H9 (cell line): ENCODE results near the gene ZBTB38. TPM values are rescaled to one million over a fixed set of nuclear protein-coding genes. Genes with fewer than 3 reads are reported as not detected.

Experiments
- DNase-seq: peaks from one replicate; pipeline ENCODE4 v3.0.0-alpha.2; 2017
- H2AFZ ChIP-seq: one replicate; pipeline ENCODE4 v1.6.1; 2013; ENCODE audit warnings: mild to moderate bottlenecking, low read length, control low read depth, moderate library complexity
- H2AK5ac ChIP-seq: 2 replicates; pipeline ENCODE4 v1.6.1; 2013; ENCODE audit warnings: low read length, control low read depth, mixed read lengths; ENCODE audit not compliant: insufficient read length
- H2BK120ac ChIP-seq: one replicate; pipeline ENCODE4 v1.6.1; 2013; ENCODE audit warnings: low read depth, mild to moderate bottlenecking, low read length, control low read depth, inconsistent platforms; ENCODE audit not compliant: poor library complexity, severe bottlenecking
- H2BK12ac ChIP-seq: 2 replicates; pipeline ENCODE4 v1.6.1; 2013; ENCODE audit warnings: low read length, control low read depth, mixed read lengths, low read depth; ENCODE audit not compliant: insufficient read length
- H2BK15ac ChIP-seq: 2 replicates; pipeline ENCODE4 v1.6.1; 2013; ENCODE audit warnings: low read depth, low read length, control low read depth
- H2BK20ac ChIP-seq: one replicate; pipeline ENCODE4 v1.6.1; 2013; ENCODE audit warnings: low read depth, mild to moderate bottlenecking, low read length, control low read depth, inconsistent platforms; ENCODE audit not compliant: poor library complexity, severe bottlenecking
- H2BK5ac ChIP-seq: 2 replicates; pipeline ENCODE4 v1.6.1; 2013; ENCODE audit warnings: low read length, control low read depth, mixed read lengths; ENCODE audit not compliant: insufficient read length
- H3K14ac ChIP-seq: 2 replicates; pipeline ENCODE4 v1.6.1; 2013; ENCODE audit warnings: low read length, control low read depth; ENCODE audit not compliant: insufficient read depth
- H3K18ac ChIP-seq: 2 replicates; pipeline ENCODE4 v1.6.1; 2013; ENCODE audit warnings: low read depth, mild to moderate bottlenecking, mixed read lengths, low read length, control low read depth; ENCODE audit not compliant: insufficient read length
- H3K23ac ChIP-seq: 2 replicates; pipeline ENCODE4 v1.6.1; 2013; ENCODE audit warnings: low read length, control low read depth, mixed read lengths, low read depth; ENCODE audit not compliant: insufficient read length
- H3K23me2 ChIP-seq: 2 replicates; pipeline ENCODE4 v1.6.1; 2013; ENCODE audit warnings: low read depth, mild to moderate bottlenecking, mixed read lengths, low read length, control low read depth; ENCODE audit not compliant: insufficient read length, poor library complexity, severe bottlenecking
- H3K27ac ChIP-seq: 2 replicates; pipeline ENCODE4 v1.5.1; 2013; ENCODE audit warnings: low read length, control low read depth, mixed read lengths, low read depth; ENCODE audit not compliant: insufficient read length
- H3K27me3 ChIP-seq: 2 replicates; pipeline ENCODE4 v1.6.1; 2013; ENCODE audit warnings: low read length, control low read depth, inconsistent platforms; ENCODE audit not compliant: insufficient read depth
- H3K4ac ChIP-seq: 2 replicates; pipeline ENCODE4 v1.6.1; 2013; ENCODE audit warnings: low read depth, mild to moderate bottlenecking, control low read depth, inconsistent platforms, low read length, moderate library complexity
- H3K4me1 ChIP-seq: 2 replicates; pipeline ENCODE4 v1.6.1; 2013; ENCODE audit warnings: low read length, control low read depth, inconsistent platforms; ENCODE audit not compliant: insufficient read depth
- H3K4me2 ChIP-seq: 2 replicates; pipeline ENCODE4 v1.6.1; 2013; ENCODE audit warnings: low read length, control low read depth, mixed read lengths; ENCODE audit not compliant: insufficient read length, insufficient read depth
- H3K56ac ChIP-seq: 2 replicates; pipeline ENCODE4 v1.6.1; 2013; ENCODE audit warnings: low read depth, mild to moderate bottlenecking, mixed read lengths, low read length, control low read depth; ENCODE audit not compliant: insufficient read length
- H3K79me1 ChIP-seq: 2 replicates; pipeline ENCODE4 v1.6.1; 2013; ENCODE audit warnings: low read depth, mild to moderate bottlenecking, moderate library complexity, low read length, control low read depth, inconsistent platforms; ENCODE audit not compliant: insufficient read depth, poor library complexity, severe bottlenecking
- H3K79me2 ChIP-seq: 2 replicates; pipeline ENCODE4 v1.6.1; 2013; ENCODE audit warnings: low read length, control low read depth, inconsistent platforms; ENCODE audit not compliant: insufficient read depth
- H3K9ac ChIP-seq: 2 replicates; pipeline ENCODE4 v1.6.1; 2013; ENCODE audit warnings: low read length, control low read depth, mixed read lengths; ENCODE audit not compliant: insufficient read length; ENCODE audit errors: extremely low read depth
- H3K9me3 ChIP-seq: one replicate; pipeline ENCODE4 v1.6.1; 2013; ENCODE audit warnings: low read depth, low read length, inconsistent platforms; ENCODE audit not compliant: control insufficient read depth
- H3T11ph ChIP-seq: one replicate; pipeline ENCODE4 v1.6.1; 2013; ENCODE audit warnings: mild to moderate bottlenecking, low read length, control low read depth, inconsistent platforms
- H4K20me1 ChIP-seq: one replicate; pipeline ENCODE4 v1.6.1; 2013; ENCODE audit not compliant: control insufficient read depth, insufficient read length, insufficient read depth
- H4K5ac ChIP-seq: 2 replicates; pipeline ENCODE4 v1.6.1; 2013; ENCODE audit warnings: low read depth, mild to moderate bottlenecking, mixed read lengths, low read length, control low read depth; ENCODE audit not compliant: insufficient read length
- H4K8ac ChIP-seq: replicated peaks from 2 replicates; pipeline ENCODE4 v1.6.1; 2013; ENCODE audit warnings: low read length, control low read depth, mixed read lengths, low read depth; ENCODE audit not compliant: insufficient read length
- H4K91ac ChIP-seq: 2 replicates; pipeline ENCODE4 v1.6.1; 2013; ENCODE audit warnings: low read depth, mild to moderate bottlenecking, moderate library complexity, mixed read lengths, low read length, control low read depth; ENCODE audit not compliant: insufficient read length
- H3K27ac Mint-ChIP-seq, 3 experiments: 2 replicates in 2 of 3; 3 replicates in 1 of 3; pipeline ENCODE4 v1.8.0; 2020 to 2021; ENCODE audit warnings: mixed read lengths in 3 of 3, mild to moderate bottlenecking in 1 of 3, moderate library complexity in 1 of 3
- H3K27me3 Mint-ChIP-seq: 2 replicates; pipeline ENCODE4 v1.8.0; 2021; ENCODE audit warnings: low read depth, mild to moderate bottlenecking, moderate library complexity, mixed read lengths
- H3K36me3 Mint-ChIP-seq, 3 experiments: 2 replicates in 2 of 3; 3 replicates in 1 of 3; pipeline ENCODE4 v1.8.0; 2020 to 2021; ENCODE audit warnings: low read depth in 3 of 3, mixed read lengths in 3 of 3; ENCODE audit not compliant: insufficient read depth in 1 of 3
- H3K4me1 Mint-ChIP-seq, 2 experiments: 2 replicates each; pipeline ENCODE4 v1.8.0; 2020; ENCODE audit warnings: mixed read lengths in 2 of 2
- H3K4me3 Mint-ChIP-seq, 2 experiments: 2 replicates in 1 of 2; 3 replicates in 1 of 2; pipeline ENCODE4 v1.8.0; 2020 to 2021; ENCODE audit warnings: mild to moderate bottlenecking in 2 of 2, mixed read lengths in 2 of 2, moderate library complexity in 1 of 2
- H3K9me3 Mint-ChIP-seq, 2 experiments: 2 replicates in 1 of 2; 3 replicates in 1 of 2; pipeline ENCODE4 v1.8.0; 2020; ENCODE audit warnings: mild to moderate bottlenecking in 2 of 2, mixed read lengths in 2 of 2, moderate library complexity in 1 of 2
- CTCF ChIP-seq: fragments of 200-600 bp; sonication (generic); conservative IDR thresholded peaks from 3 replicates; pipeline ENCODE4 v1.8.0; 2021; ENCODE audit warnings: antibody characterized with exemption, mild to moderate bottlenecking
- WGBS: extraction: QIAGEN DNeasy Blood & Tissue Kit; methylation state at CpG from one replicate; pipeline ENCODE4 v1.1.7; 2013; ENCODE audit warnings: missing lambda C conversion rate, low lambda C conversion rate, mixed read lengths; ENCODE audit not compliant: insufficient read length; ENCODE audit errors: extremely low coverage; 5-methylcytosine and 5-hydroxymethylcytosine counted together
- total RNA-seq: library from RNA; stranded (reverse); gene quantifications from 2 replicates; pipeline ENCODE4 v1.2.1, GENCODE V29; 2021

ZBTB38 gene
- total RNA-seq, 1 experiment from 2014 or later = 14.6 TPM

- no peaks in the 10 kb centered on the region for H3K23me2 ChIP-seq
- H4K91ac ChIP-seq = no peak overlapping the region
- no peaks in the 10 kb centered on the region for H3K4me1 ChIP-seq
- H4K8ac ChIP-seq = no peak overlapping the region
- H2AFZ ChIP-seq = no peak overlapping the region
- no peaks in the 10 kb centered on the region for H4K20me1 ChIP-seq
- DNase-seq = no peak
- H3K18ac ChIP-seq = no peak overlapping the region
- H2BK120ac ChIP-seq = no peak overlapping the region
- H3K56ac ChIP-seq = no peak overlapping the region
- no peak overlapping the region for H3K23ac ChIP-seq
- WGBS = no CpG with 5 or more reads among the region's 3 CpGs
- H3K4me3 Mint-ChIP-seq = no peak overlapping the region
- H3K79me2 ChIP-seq = no peaks in the 10 kb centered on the region
- no peaks in the 10 kb centered on the region for H3K9me3 ChIP-seq
- no peak overlapping the region for H2AK5ac ChIP-seq
- H3T11ph ChIP-seq = no peak overlapping the region
- H3K79me1 ChIP-seq = no peaks in the 10 kb centered on the region
- H3K9ac ChIP-seq = no peak overlapping the region
- H3K27me3 ChIP-seq = peaks cover 4% of the 10 kb centered on the region; the same call in 1 of the 2 replicates
- H3K36me3 Mint-ChIP-seq = peaks cover 0 to 15% (median 9%) of the 10 kb centered on the region in 3 experiments; a peak in 4 of 7 replicates
- no peak overlapping the region for H2BK5ac ChIP-seq
- no peak overlapping the region for H3K14ac ChIP-seq
- H2BK20ac ChIP-seq = no peak overlapping the region
- H4K5ac ChIP-seq = no peak overlapping the region
- H3K27ac Mint-ChIP-seq = no peak overlapping the region
- no peak overlapping the region for H3K27ac ChIP-seq
- H3K9me3 Mint-ChIP-seq = no peaks in the 10 kb centered on the region
- H2BK15ac ChIP-seq = no peak overlapping the region
- H3K4me2 ChIP-seq = no peak overlapping the region
- TF ChIP-seq CTCF = no peak
- peaks cover 23% of the 10 kb centered on the region for H3K27me3 Mint-ChIP-seq
- peaks cover 20 to 27% of the 10 kb centered on the region in 2 experiments for H3K4me1 Mint-ChIP-seq
- no peak overlapping the region for H2BK12ac ChIP-seq
- H3K4ac ChIP-seq = no peak overlapping the region
Measured at GRCh38 chr3:141409940-141410241, 41.6 kb downstream of the ZBTB38 start.
